Smooth muscle cell (in vitro differentiated cells): Measurements from ENCODE around the gene ACACB. TPM values are rescaled to one million over a fixed set of nuclear protein-coding genes. Genes with fewer than 3 reads are reported as not detected.

ENCODE experiments used
- DNase-seq: peaks from one replicate; lab custom pipeline; 2025; ENCODE audit not compliant: unreplicated experiment; lab: John Stamatoyannopoulos, UW
- H2AFZ ChIP-seq: fragments of 200-600 bp; sonication (generic); 2 replicates; pipeline ENCODE4 v1.6.0; 2016; ENCODE audit warnings: antibody characterized with exemption, low read depth, mild to moderate bottlenecking
- H3F3A ChIP-seq: fragments of 200-600 bp; sonication (generic); 2 replicates; pipeline ENCODE4 v1.6.0; 2017; ENCODE audit warnings: antibody characterized with exemption, low read depth
- H3K27ac ChIP-seq: fragments of 200-600 bp; sonication (generic); 2 replicates; pipeline ENCODE4 v1.5.1; 2016; ENCODE audit warnings: low read depth, mild to moderate bottlenecking
- H3K27me3 ChIP-seq: fragments of 200-600 bp; sonication (generic); 2 replicates; pipeline ENCODE4 v1.6.1; 2016; ENCODE audit warnings: low read depth, mild to moderate bottlenecking
- H3K36me3 ChIP-seq: fragments of 200-600 bp; sonication (generic); 2 replicates; pipeline ENCODE4 v1.5.1; 2016; ENCODE audit warnings: low read depth
- H3K4me1 ChIP-seq: fragments of 200-600 bp; sonication (generic); 2 replicates; pipeline ENCODE4 v1.5.1; 2016; ENCODE audit warnings: low read depth
- H3K4me2 ChIP-seq: fragments of 200-600 bp; sonication (generic); 2 replicates; pipeline ENCODE4 v1.6.0; 2016; ENCODE audit warnings: mild to moderate bottlenecking
- H3K4me3 ChIP-seq: fragments of 200-600 bp; sonication (generic); 2 replicates; pipeline ENCODE4 v1.5.1; 2016; ENCODE audit warnings: mild to moderate bottlenecking
- H3K79me2 ChIP-seq: fragments of 200-600 bp; sonication (generic); 2 replicates; pipeline ENCODE4 v1.6.0; 2016; ENCODE audit warnings: low read depth, mild to moderate bottlenecking
- H3K9ac ChIP-seq: fragments of 200-600 bp; sonication (generic); 2 replicates; pipeline ENCODE4 v1.6.0; 2016; ENCODE audit warnings: low read depth
- H3K9me3 ChIP-seq: fragments of 200-600 bp; sonication (generic); replicated peaks from 2 replicates; pipeline ENCODE4 v1.5.1; 2016; ENCODE audit warnings: low read depth
- H4K20me1 ChIP-seq: fragments of 200-600 bp; sonication (generic); 2 replicates; pipeline ENCODE4 v1.6.0; 2016; ENCODE audit warnings: low read depth
- WGBS: methylation state at CpG from one replicate; pipeline ENCODE4 v1.1.7; 2016; ENCODE audit warnings: low lambda C conversion rate; 5-methylcytosine and 5-hydroxymethylcytosine counted together
- polyA plus RNA-seq: library from polyadenylated mRNA; unstranded; fragments of >200 nt; fragmentation: Nextera tagmentation; extraction: Ambion mirVana; gene quantifications from 2 replicates; pipeline ENCODE4 v1.2.1, GENCODE V29; 2016
- total RNA-seq: library from RNA; depleted of rRNA; stranded (reverse); fragments of >200 nt; gene quantifications from 2 replicates; pipeline ENCODE4 v1.2.3, GENCODE V29; 2014
- TF ChIP-seq, protein P1 (sequence below): fragments of 200-600 bp; sonication (generic); IDR thresholded peaks from 2 replicates; pipeline ENCODE4 v1.5.1; 2017; ENCODE audit warnings: borderline replicate concordance, mild to moderate bottlenecking, antibody characterized with exemption; ENCODE audit not compliant: insufficient read depth, poor library complexity, severe bottlenecking

The ACACB gene
- total and polyA plus RNA-seq, 2 experiments from 2014 or later, result 0.58 to 2.0 TPM

DNA sequence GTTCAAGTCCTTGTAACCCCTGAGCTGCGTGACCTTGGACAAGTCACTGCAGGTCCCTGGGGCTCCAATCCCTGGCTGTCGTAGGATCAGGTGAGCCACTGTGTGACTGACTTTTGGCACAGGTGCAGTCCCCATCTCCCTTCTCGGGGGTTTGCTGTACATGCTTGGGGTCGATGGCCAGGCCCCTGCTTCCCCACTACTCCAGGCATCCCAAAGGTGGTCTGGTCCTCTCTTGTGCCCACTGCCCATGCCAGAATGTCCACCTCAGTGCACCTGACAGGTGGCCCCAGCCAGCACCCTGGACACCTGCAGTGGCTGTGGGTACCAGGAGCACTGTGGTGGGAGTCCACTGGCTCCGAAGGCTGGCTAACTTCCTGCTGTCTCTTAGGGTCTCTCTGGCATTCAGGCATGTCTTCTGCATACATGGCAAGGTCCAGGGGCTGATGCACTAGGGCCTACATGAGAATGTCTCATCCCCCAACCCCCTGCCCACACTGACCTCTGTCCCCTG, 178.0 kb downstream of the ACACB start:
- Histone ChIP-seq H3K36me3 (no peaks in the 10 kb centered on the region), H4K20me1 (no peaks in the 10 kb centered on the region), H3K9me3 (no peaks in the 10 kb centered on the region), H3K4me3 (no peak overlapping the region), H3K27ac (no peak overlapping the region), H3K27me3 (no peaks in the 10 kb centered on the region), H3K79me2 (no peaks in the 10 kb centered on the region), H2AFZ (no peak overlapping the region), H3K9ac (no peak overlapping the region), H3K4me1 (peaks cover 10% of the 10 kb centered on the region), H3F3A (no peaks in the 10 kb centered on the region), H3K4me2 (no peak overlapping the region)
- WGBS, result 90% methylated on average over 5 of the region's 5 CpGs
- no peak for DNase-seq
- TF ChIP-seq, protein P1, sequence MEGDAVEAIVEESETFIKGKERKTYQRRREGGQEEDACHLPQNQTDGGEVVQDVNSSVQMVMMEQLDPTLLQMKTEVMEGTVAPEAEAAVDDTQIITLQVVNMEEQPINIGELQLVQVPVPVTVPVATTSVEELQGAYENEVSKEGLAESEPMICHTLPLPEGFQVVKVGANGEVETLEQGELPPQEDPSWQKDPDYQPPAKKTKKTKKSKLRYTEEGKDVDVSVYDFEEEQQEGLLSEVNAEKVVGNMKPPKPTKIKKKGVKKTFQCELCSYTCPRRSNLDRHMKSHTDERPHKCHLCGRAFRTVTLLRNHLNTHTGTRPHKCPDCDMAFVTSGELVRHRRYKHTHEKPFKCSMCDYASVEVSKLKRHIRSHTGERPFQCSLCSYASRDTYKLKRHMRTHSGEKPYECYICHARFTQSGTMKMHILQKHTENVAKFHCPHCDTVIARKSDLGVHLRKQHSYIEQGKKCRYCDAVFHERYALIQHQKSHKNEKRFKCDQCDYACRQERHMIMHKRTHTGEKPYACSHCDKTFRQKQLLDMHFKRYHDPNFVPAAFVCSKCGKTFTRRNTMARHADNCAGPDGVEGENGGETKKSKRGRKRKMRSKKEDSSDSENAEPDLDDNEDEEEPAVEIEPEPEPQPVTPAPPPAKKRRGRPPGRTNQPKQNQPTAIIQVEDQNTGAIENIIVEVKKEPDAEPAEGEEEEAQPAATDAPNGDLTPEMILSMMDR, result no peak

DNA sequence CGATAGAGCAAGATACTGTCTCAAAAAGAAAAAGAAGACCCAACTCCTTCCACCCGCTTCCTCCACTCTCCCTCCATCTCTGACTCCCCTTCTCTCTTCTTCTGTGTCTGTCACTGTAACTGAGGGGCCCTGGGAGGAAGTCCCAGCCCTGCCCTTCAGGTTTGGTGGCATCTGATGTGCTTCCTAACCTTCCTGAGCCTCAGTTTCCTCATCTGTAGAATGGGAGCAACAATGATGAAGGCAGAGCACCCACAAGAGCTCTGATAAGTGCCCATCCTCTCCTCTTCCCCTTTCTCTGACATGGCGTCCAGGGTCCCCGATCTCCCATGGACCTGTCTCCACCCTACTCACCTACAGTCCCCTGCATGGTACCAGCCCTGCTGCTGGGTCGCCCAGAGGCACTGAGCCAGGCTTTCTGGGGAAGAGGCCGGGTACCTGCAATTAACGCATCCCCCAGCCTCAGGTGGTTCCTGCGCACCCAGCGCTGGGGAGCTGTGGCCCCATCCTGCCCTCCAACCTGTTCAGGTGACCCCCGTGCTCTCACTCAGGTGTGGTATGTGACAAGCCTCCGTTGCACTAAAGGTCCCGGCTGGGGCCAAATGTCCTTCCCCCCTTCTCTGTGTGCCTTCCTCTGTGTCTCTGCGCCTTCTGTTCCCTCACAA, 179.5 kb downstream of the ACACB start:
- WGBS, result 86% methylated on average over 13 of the region's 13 CpGs
- Histone ChIP-seq H3K4me3 (no peak overlapping the region), H3K4me2 (no peak overlapping the region), H3K4me1 (peaks cover 10% of the 10 kb centered on the region), H3K27ac (no peak overlapping the region), H3K79me2 (no peaks in the 10 kb centered on the region), H3K9ac (no peak overlapping the region), H3F3A (no peaks in the 10 kb centered on the region), H3K36me3 (no peaks in the 10 kb centered on the region), H2AFZ (no peak overlapping the region), H3K27me3 (no peaks in the 10 kb centered on the region), H3K9me3 (no peaks in the 10 kb centered on the region), H4K20me1 (no peaks in the 10 kb centered on the region)
- TF ChIP-seq, protein P1, result no peak
- no peak for DNase-seq

DNA sequence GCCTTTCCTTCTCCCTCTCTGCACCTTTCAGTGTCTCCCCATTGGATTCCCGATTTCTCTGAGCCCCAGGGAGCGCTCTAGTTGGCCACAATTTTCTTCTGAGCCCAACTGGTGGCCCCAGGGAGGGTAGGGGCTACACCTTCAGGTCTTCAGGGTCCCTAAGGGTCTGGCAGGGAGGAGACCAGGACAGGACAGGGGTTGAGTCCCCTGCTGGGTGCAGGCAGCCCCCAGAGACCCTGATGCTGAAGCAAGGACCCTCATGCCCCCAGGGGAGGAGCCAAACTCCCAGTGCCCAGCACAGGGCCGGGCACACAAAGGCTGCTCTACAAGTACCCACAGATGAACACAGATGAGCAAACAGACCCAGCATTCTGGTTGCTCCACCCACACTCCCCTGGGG, 180.0 kb downstream of the ACACB start:
- Histone ChIP-seq H3K36me3 (no peaks in the 10 kb centered on the region), H3K9me3 (no peaks in the 10 kb centered on the region), H3K9ac (no peak overlapping the region), H3F3A (no peaks in the 10 kb centered on the region), H3K4me3 (no peak overlapping the region), H3K79me2 (no peaks in the 10 kb centered on the region), H3K4me1 (peaks cover 6% of the 10 kb centered on the region), H3K27ac (no peak overlapping the region), H2AFZ (no peak overlapping the region), H3K27me3 (no peaks in the 10 kb centered on the region), H4K20me1 (no peaks in the 10 kb centered on the region), H3K4me2 (no peak overlapping the region)
- TF ChIP-seq, protein P1, result no peak
- 84% methylated on average over 3 of the region's 3 CpGs for WGBS
- no peak for DNase-seq

DNA sequence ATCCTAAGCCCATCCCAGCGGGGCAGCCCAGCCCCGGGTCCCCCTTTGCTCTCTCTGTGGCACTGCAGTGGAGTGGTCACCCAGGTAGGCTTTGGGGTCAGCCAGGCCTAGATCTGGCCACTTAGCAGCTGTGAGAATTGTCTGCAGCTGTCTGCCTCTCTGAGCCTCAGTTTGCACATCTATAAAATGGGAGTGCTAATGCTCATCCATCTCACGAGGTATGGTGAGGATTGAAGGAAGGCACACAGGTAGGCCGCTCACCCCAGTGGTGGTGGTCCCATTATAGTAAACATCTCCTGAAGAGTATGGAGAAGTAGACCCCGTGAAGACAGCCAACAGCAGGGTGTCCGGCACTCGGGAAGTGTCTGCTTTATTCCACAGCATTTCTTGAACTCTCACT, 183.5 kb downstream of the ACACB start:
- H2AFZ ChIP-seq, result no peak overlapping the region
- no peak overlapping the region for H3K4me2 ChIP-seq
- no peaks in the 10 kb centered on the region for H3K4me1 ChIP-seq
- WGBS, result 92% methylated on average over 7 of the region's 7 CpGs
- H3K27me3 ChIP-seq, result peaks cover 25% of the 10 kb centered on the region
- no peak for DNase-seq
- no peaks in the 10 kb centered on the region for H4K20me1 ChIP-seq
- no peaks in the 10 kb centered on the region for H3F3A ChIP-seq
- no peaks in the 10 kb centered on the region for H3K9me3 ChIP-seq
- H3K4me3 ChIP-seq, result no peak overlapping the region
- TF ChIP-seq, protein P1, result no peak
- no peaks in the 10 kb centered on the region for H3K36me3 ChIP-seq
- no peaks in the 10 kb centered on the region for H3K79me2 ChIP-seq
- H3K27ac ChIP-seq, result no peak overlapping the region
- no peak overlapping the region for H3K9ac ChIP-seq
